HepG2 (cell line): ENCODE results near the gene ZER1. TPM values are rescaled to one million over a fixed set of nuclear protein-coding genes. Genes with fewer than 3 reads are reported as not detected.

ENCODE experiments used
- ARNTL ChIP-seq: sonication (generic); formaldehyde crosslinking; IDR thresholded peaks from 2 replicates; pipeline ENCODE4 v1.4.0; 2020; ENCODE audit warnings: mild to moderate bottlenecking, missing genetic modification reagents
- CREB1 ChIP-seq, 2 experiments: fragments of 450-650 bp in 1 of 2; IDR thresholded peaks; 2 replicates each; pipeline ENCODE4 v1.6.1; 2016 to 2017; ENCODE audit warnings: control low read depth in 1 of 2, mild to moderate bottlenecking in 1 of 2, missing compliant biosample characterization in 1 of 2, missing genetic modification characterization in 1 of 2
- DPF2 ChIP-seq: sonication (generic); formaldehyde crosslinking; IDR thresholded peaks from 2 replicates; pipeline ENCODE4 v1.4.0; 2020; ENCODE audit warnings: mild to moderate bottlenecking, low read depth, missing genetic modification reagents, borderline replicate concordance
- HMGXB4 ChIP-seq, 2 experiments: sonication (generic) in 1 of 2; formaldehyde crosslinking in 1 of 2; IDR thresholded peaks; 2 replicates each; pipeline versions ENCODE4 v1.4.0 to v1.6.1; 2018 to 2020; ENCODE audit warnings: missing genetic modification reagents in 2 of 2, borderline replicate concordance in 1 of 2, low read depth in 1 of 2, mild to moderate bottlenecking in 1 of 2, missing biosample characterization in 1 of 2
- ISX ChIP-seq: sonication (generic); formaldehyde crosslinking; conservative IDR thresholded peaks from 2 replicates; pipeline ENCODE4 v1.5.0; 2020; ENCODE audit warnings: missing genetic modification reagents
- KDM2A ChIP-seq: sonication (generic); formaldehyde crosslinking; IDR thresholded peaks from 2 replicates; pipeline ENCODE4 v1.4.0; 2020; ENCODE audit warnings: low read depth, missing genetic modification reagents, borderline replicate concordance
- MIER3 ChIP-seq: IDR thresholded peaks from 2 replicates; pipeline ENCODE4 v1.6.1; 2016; ENCODE audit warnings: missing compliant biosample characterization, borderline replicate concordance
- NFKB2 ChIP-seq: sonication (generic); formaldehyde crosslinking; IDR thresholded peaks from 2 replicates; pipeline ENCODE4 v1.4.0; 2020; ENCODE audit warnings: missing genetic modification reagents, borderline replicate concordance
- SP4 ChIP-seq: sonication (generic); formaldehyde crosslinking; IDR thresholded peaks from 2 replicates; pipeline ENCODE4 v1.8.1; 2023; ENCODE audit warnings: mild to moderate bottlenecking, missing genetic modification reagents
- ZNF652 ChIP-seq: IDR thresholded peaks from 2 replicates; pipeline ENCODE4 v1.6.1; 2016; ENCODE audit warnings: low read depth, borderline replicate concordance
- ZNF761 ChIP-seq: sonication (generic); formaldehyde crosslinking; conservative IDR thresholded peaks from 2 replicates; pipeline ENCODE4 v1.4.0; 2020; ENCODE audit warnings: mild to moderate bottlenecking, missing genetic modification reagents
- ZNF816 ChIP-seq: sonication (generic); formaldehyde crosslinking; IDR thresholded peaks from 2 replicates; pipeline ENCODE4 v1.8.0; 2022; ENCODE audit warnings: missing genetic modification reagents, mild to moderate bottlenecking, borderline replicate concordance
- polyA plus RNA-seq, 8 experiments: library from polyadenylated mRNA; depleted of rRNA in 3 of 8; stranded (reverse) in 7 of 8; unstranded in 1 of 8; fragments of >200 nt; fragmentation: Illumina TruSeq in 4 of 8; extraction: Trizol in 4 of 8; gene quantifications; 2 replicates each; pipeline versions ENCODE4 v1.2.1 to v1.2.3, GENCODE V29; 2011 to 2016; ENCODE audit warnings: low read depth in 4 of 8, missing spikeins in 1 of 8, mixed read lengths in 1 of 8; ENCODE audit not compliant: insufficient read depth in 1 of 8
- total RNA-seq, 5 experiments: library from RNA; depleted of rRNA; stranded (reverse); fragments of >200 nt; fragmentation: Illumina TruSeq; extraction: Trizol; gene quantifications; 2 replicates each; pipeline ENCODE4 v1.2.3, GENCODE V29; 2016; ENCODE audit warnings: low read depth in 1 of 5
- TF ChIP-seq, protein P1 (sequence below), 2 experiments: sonication (generic) in 1 of 2; formaldehyde crosslinking in 1 of 2; IDR thresholded peaks; 2 replicates each; pipeline versions ENCODE4 v1.6.1 to v1.9.0; 2014 to 2022; ENCODE audit warnings: antibody characterized with exemption in 1 of 2, borderline replicate concordance in 1 of 2, inconsistent platforms in 1 of 2, low read depth in 1 of 2, missing genetic modification reagents in 1 of 2
- TF ChIP-seq, protein P2 (sequence below): sonication (generic); formaldehyde crosslinking; IDR thresholded peaks from 2 replicates; pipeline ENCODE4 v1.4.0; 2020; ENCODE audit warnings: low read depth, missing genetic modification reagents
- TF ChIP-seq, protein P3 (sequence below): sonication (generic); formaldehyde crosslinking; IDR thresholded peaks from 2 replicates; pipeline ENCODE4 v1.8.0; 2022; ENCODE audit warnings: missing genetic modification reagents, low read depth, mild to moderate bottlenecking, borderline replicate concordance

The ZER1 gene
- total and polyA plus RNA-seq, 2 of the 13 experiments (the other 11 are each of a cell fraction or from before 2014, with no cell fraction given) = 7.7 to 40.0 TPM

- TF ChIP-seq, protein P1, sequence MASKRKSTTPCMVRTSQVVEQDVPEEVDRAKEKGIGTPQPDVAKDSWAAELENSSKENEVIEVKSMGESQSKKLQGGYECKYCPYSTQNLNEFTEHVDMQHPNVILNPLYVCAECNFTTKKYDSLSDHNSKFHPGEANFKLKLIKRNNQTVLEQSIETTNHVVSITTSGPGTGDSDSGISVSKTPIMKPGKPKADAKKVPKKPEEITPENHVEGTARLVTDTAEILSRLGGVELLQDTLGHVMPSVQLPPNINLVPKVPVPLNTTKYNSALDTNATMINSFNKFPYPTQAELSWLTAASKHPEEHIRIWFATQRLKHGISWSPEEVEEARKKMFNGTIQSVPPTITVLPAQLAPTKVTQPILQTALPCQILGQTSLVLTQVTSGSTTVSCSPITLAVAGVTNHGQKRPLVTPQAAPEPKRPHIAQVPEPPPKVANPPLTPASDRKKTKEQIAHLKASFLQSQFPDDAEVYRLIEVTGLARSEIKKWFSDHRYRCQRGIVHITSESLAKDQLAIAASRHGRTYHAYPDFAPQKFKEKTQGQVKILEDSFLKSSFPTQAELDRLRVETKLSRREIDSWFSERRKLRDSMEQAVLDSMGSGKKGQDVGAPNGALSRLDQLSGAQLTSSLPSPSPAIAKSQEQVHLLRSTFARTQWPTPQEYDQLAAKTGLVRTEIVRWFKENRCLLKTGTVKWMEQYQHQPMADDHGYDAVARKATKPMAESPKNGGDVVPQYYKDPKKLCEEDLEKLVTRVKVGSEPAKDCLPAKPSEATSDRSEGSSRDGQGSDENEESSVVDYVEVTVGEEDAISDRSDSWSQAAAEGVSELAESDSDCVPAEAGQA (IDR thresholded peaks at IDR 0.05; ENCODE audit: low read depth) = peak; percentile 66
- TF ChIP-seq, protein P1 (CRISPR knock-in tag; IDR thresholded peaks at IDR 0.05; ENCODE audit: borderline replicate concordance) = no peak
- 0 out of 2 replicates have a peak, but pooled peaks have one; percentile 24 for TF ChIP-seq ZNF761
- TF ChIP-seq, protein P2, sequence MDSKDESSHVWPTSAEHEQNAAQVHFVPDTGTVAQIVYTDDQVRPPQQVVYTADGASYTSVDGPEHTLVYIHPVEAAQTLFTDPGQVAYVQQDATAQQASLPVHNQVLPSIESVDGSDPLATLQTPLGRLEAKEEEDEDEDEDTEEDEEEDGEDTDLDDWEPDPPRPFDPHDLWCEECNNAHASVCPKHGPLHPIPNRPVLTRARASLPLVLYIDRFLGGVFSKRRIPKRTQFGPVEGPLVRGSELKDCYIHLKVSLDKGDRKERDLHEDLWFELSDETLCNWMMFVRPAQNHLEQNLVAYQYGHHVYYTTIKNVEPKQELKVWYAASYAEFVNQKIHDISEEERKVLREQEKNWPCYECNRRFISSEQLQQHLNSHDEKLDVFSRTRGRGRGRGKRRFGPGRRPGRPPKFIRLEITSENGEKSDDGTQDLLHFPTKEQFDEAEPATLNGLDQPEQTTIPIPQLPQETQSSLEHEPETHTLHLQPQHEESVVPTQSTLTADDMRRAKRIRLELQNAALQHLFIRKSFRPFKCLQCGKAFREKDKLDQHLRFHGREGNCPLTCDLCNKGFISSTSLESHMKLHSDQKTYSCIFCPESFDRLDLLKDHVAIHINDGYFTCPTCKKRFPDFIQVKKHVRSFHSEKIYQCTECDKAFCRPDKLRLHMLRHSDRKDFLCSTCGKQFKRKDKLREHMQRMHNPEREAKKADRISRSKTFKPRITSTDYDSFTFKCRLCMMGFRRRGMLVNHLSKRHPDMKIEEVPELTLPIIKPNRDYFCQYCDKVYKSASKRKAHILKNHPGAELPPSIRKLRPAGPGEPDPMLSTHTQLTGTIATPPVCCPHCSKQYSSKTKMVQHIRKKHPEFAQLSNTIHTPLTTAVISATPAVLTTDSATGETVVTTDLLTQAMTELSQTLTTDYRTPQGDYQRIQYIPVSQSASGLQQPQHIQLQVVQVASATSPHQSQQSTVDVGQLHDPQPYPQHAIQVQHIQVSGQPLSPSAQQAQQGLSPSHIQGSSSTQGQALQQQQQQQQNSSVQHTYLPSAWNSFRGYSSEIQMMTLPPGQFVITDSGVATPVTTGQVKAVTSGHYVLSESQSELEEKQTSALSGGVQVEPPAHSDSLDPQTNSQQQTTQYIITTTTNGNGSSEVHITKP (CRISPR knock-in tag) = 0 out of 2 replicates have a peak, but pooled peaks have one; percentile 44
- TF ChIP-seq ZNF816 (CRISPR knock-in tag) = no peak
- TF ChIP-seq ISX (CRISPR knock-in tag) = no peak
- TF ChIP-seq HMGXB4 (CRISPR knock-in tag; IDR thresholded peaks at IDR 0.05; ENCODE audit: borderline replicate concordance in 1 of 2, low read depth in 1 of 2) = peak; percentile 82 to 83; a peak in 2 of 4 replicates
- TF ChIP-seq, protein P3, sequence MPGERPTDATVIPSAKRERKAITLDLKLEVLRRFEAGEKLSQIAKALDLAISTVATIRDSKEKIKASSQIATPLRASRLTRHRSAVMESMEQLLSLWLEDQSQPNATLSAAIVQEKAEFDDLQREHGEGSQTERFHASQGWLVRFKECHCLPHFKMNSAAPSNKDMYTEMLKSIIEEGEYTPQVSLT = no peak
- TF ChIP-seq ZNF652 (CRISPR knock-in tag) = no peak
- TF ChIP-seq SP4 = peak; percentile 50; the same call in 1 of the 2 replicates
- no peak for TF ChIP-seq CREB1 (IDR thresholded peaks at IDR 0.05)
- TF ChIP-seq CREB1 (CRISPR knock-in tag; IDR thresholded peaks at IDR 0.05) = peak; percentile 45; the same call in 1 of the 2 replicates
- no peak for TF ChIP-seq ARNTL
- no peak for TF ChIP-seq DPF2 (CRISPR knock-in tag)
- no peak for TF ChIP-seq MIER3
- TF ChIP-seq KDM2A (CRISPR knock-in tag) = peak; percentile 89
- no peak for TF ChIP-seq NFKB2
Measured at GRCh38 chr9:128733256-128733655, 38.5 kb downstream of the ZER1 start (continued).
